HepG2 (cell line): ENCODE results near the gene INF2. TPM values are rescaled to one million over a fixed set of nuclear protein-coding genes. Genes with fewer than 3 reads are reported as not detected.
A peak's percentile ranks its signal among the peaks of the same experiment; 100 is the strongest.

Source experiments
- ATF6 ChIP-seq: sonication (generic); formaldehyde crosslinking; conservative IDR thresholded peaks from 2 replicates; pipeline ENCODE4 v1.4.0; 2020; ENCODE audit warnings: missing genetic modification reagents
- BCL3 ChIP-seq: sonication (generic); formaldehyde crosslinking; IDR thresholded peaks from 2 replicates; pipeline ENCODE4 v1.5.1; 2020; ENCODE audit warnings: mild to moderate bottlenecking, missing genetic modification reagents, moderate library complexity
- DDIT3 ChIP-seq: sonication (generic); formaldehyde crosslinking; IDR thresholded peaks from 2 replicates; pipeline ENCODE4 v1.4.0; 2020; ENCODE audit warnings: mild to moderate bottlenecking, missing genetic modification reagents
- EHMT2 ChIP-seq: fragments of 200-600 bp; sonication (generic); IDR thresholded peaks from 2 replicates; pipeline ENCODE4 v1.7.0; 2017; ENCODE audit warnings: antibody characterized with exemption, low read depth, low read length, borderline replicate concordance
- EZH2 ChIP-seq: conservative IDR thresholded peaks from 2 replicates; pipeline ENCODE4 v1.6.1; 2012; ENCODE audit warnings: mild to moderate bottlenecking, low read depth, low read length, moderate library complexity
- GABPA ChIP-seq, 2 experiments: IDR thresholded peaks; 2 replicates each; pipeline ENCODE4 v1.6.1; 2011 to 2016; ENCODE audit warnings: low read depth in 2 of 2, low read length in 1 of 2, missing biosample characterization in 1 of 2, missing genetic modification characterization in 1 of 2
- KDM5A ChIP-seq: fragments of 200-600 bp; sonication (generic); IDR thresholded peaks from 2 replicates; pipeline ENCODE4 v1.7.0; 2018; ENCODE audit warnings: antibody characterized with exemption, mild to moderate bottlenecking, low read length, borderline replicate concordance
- KLF13 ChIP-seq: sonication (generic); formaldehyde crosslinking; IDR thresholded peaks from 2 replicates; pipeline ENCODE4 v1.4.0; 2020; ENCODE audit warnings: mild to moderate bottlenecking, missing genetic modification reagents
- NFRKB ChIP-seq: fragments of 450-650 bp; IDR thresholded peaks from 2 replicates; pipeline ENCODE4 v1.6.1; 2017
- PHF8 ChIP-seq: sonication (generic); formaldehyde crosslinking; IDR thresholded peaks from 2 replicates; pipeline ENCODE4 v1.5.0; 2020; ENCODE audit warnings: missing genetic modification reagents
- PRDM4 ChIP-seq: sonication (generic); formaldehyde crosslinking; IDR thresholded peaks from 2 replicates; pipeline ENCODE4 v1.9.0; 2021; ENCODE audit warnings: missing genetic modification reagents, borderline replicate concordance
- RAD21 ChIP-seq: fragments of 450-650 bp; formaldehyde crosslinking; IDR thresholded peaks from 2 replicates; pipeline ENCODE4 v1.5.0; 2020; ENCODE audit warnings: mild to moderate bottlenecking
- RNF219 ChIP-seq: sonication (generic); formaldehyde crosslinking; IDR thresholded peaks from 2 replicates; pipeline ENCODE4 v1.5.0; 2020; ENCODE audit warnings: mild to moderate bottlenecking, missing genetic modification reagents
- SP4 ChIP-seq: sonication (generic); formaldehyde crosslinking; IDR thresholded peaks from 2 replicates; pipeline ENCODE4 v1.8.1; 2023; ENCODE audit warnings: mild to moderate bottlenecking, missing genetic modification reagents
- SRSF1 ChIP-seq: fragments of 200-400 bp; formaldehyde crosslinking; optimal IDR thresholded peaks from 2 replicates; pipeline ENCODE3; 2017; ENCODE audit warnings: mild to moderate bottlenecking, low read depth, low read length, moderate library complexity
- ZNF256 ChIP-seq: sonication (generic); formaldehyde crosslinking; conservative IDR thresholded peaks from 2 replicates; pipeline ENCODE4 v1.4.0; 2020; ENCODE audit warnings: missing genetic modification reagents
- ZNF652 ChIP-seq: IDR thresholded peaks from 2 replicates; pipeline ENCODE4 v1.6.1; 2016; ENCODE audit warnings: low read depth, borderline replicate concordance
- ZNF788 ChIP-seq: sonication (generic); formaldehyde crosslinking; IDR thresholded peaks from 2 replicates; pipeline ENCODE4 v1.5.0; 2020; ENCODE audit warnings: mild to moderate bottlenecking, missing genetic modification reagents, borderline replicate concordance
- ZSCAN21 ChIP-seq: sonication (generic); formaldehyde crosslinking; IDR thresholded peaks from 2 replicates; pipeline ENCODE4 v1.8.0; 2022; ENCODE audit warnings: mild to moderate bottlenecking, missing genetic modification reagents, moderate library complexity, borderline replicate concordance
- polyA plus RNA-seq, 8 experiments: library from polyadenylated mRNA; depleted of rRNA in 3 of 8; stranded (reverse) in 7 of 8; unstranded in 1 of 8; fragments of >200 nt; fragmentation: Illumina TruSeq in 4 of 8; extraction: Trizol in 4 of 8; gene quantifications; 2 replicates each; pipeline versions ENCODE4 v1.2.1 to v1.2.3, GENCODE V29; 2011 to 2016; ENCODE audit warnings: low read depth in 4 of 8, missing spikeins in 1 of 8, mixed read lengths in 1 of 8; ENCODE audit not compliant: insufficient read depth in 1 of 8
- total RNA-seq, 5 experiments: library from RNA; depleted of rRNA; stranded (reverse); fragments of >200 nt; fragmentation: Illumina TruSeq; extraction: Trizol; gene quantifications; 2 replicates each; pipeline ENCODE4 v1.2.3, GENCODE V29; 2016; ENCODE audit warnings: low read depth in 1 of 5

The INF2 gene
- total and polyA plus RNA-seq, 2 of the 13 experiments (the other 11 are each of a cell fraction or from before 2014, with no cell fraction given) = 16.4 to 26.4 TPM

GRCh38 chr14:104680806-104681688, 8.4 kb upstream of the INF2 start (continued):
- no peak for TF ChIP-seq ATF6
- no peak for TF ChIP-seq NFRKB
- no peak for TF ChIP-seq SRSF1
- TF ChIP-seq RNF219 = no peak
- TF ChIP-seq ZNF256 (CRISPR knock-in tag) = no peak
- no peak for TF ChIP-seq KLF13 (CRISPR knock-in tag)
- no peak for TF ChIP-seq EZH2
- TF ChIP-seq ZNF788 (CRISPR knock-in tag) = peak; percentile 22; the same call in 1 of the 2 replicates
- TF ChIP-seq ZSCAN21 = no peak
- TF ChIP-seq DDIT3 (CRISPR knock-in tag) = no peak
- TF ChIP-seq BCL3 (CRISPR knock-in tag) = peak; percentile 14
- TF ChIP-seq PHF8 (CRISPR knock-in tag) = no peak; the same call in 1 of the 2 replicates
- TF ChIP-seq EHMT2 = no peak
- no peak for TF ChIP-seq GABPA (IDR thresholded peaks at IDR 0.05; ENCODE audit: low read depth, low read length)
- no peak for TF ChIP-seq GABPA (CRISPR knock-in tag; IDR thresholded peaks at IDR 0.05; ENCODE audit: low read depth)
- no peak for TF ChIP-seq SP4 (CRISPR knock-in tag)
- no peak for TF ChIP-seq KDM5A
- no peak for TF ChIP-seq PRDM4
- TF ChIP-seq RAD21 (CRISPR knock-in tag) = no peak
- TF ChIP-seq ZNF652 (CRISPR knock-in tag) = no peak
